Activated T-cell treated with anti-CD3 and anti-CD28 coated beads, Interleukin-2, amount 50 U/mL, for 4 hours (primary cell): Measurements from ENCODE around the gene SAMD4B. TPM values are rescaled to one million over a fixed set of nuclear protein-coding genes. Genes with fewer than 3 reads are reported as not detected.
A peak's percentile ranks its signal among the peaks of the same experiment; 100 is the strongest.

ENCODE experiments used
- ATAC-seq, 2 donors: fragments of 200-7000 bp; cut with Tn5 transposase; one replicate each; pipeline ENCODE4 v1.10.0; 2021
- DNase-seq: peaks from one replicate; pipeline ENCODE4 v3.0.0-alpha.2; 2020
- H3K27me3 Mint-ChIP-seq: one replicate; pipeline ENCODE4 v1.8.0; 2021; ENCODE audit warnings: low read depth, mixed read lengths
- H3K36me3 Mint-ChIP-seq: one replicate; pipeline ENCODE4 v1.8.0; 2022; ENCODE audit warnings: mixed read lengths; ENCODE audit not compliant: insufficient read depth
- H3K4me1 Mint-ChIP-seq: one replicate; pipeline ENCODE4 v1.8.0; 2021; ENCODE audit warnings: low read depth, mixed read lengths
- H3K4me3 Mint-ChIP-seq: one replicate; pipeline ENCODE4 v1.8.0; 2021; ENCODE audit warnings: mild to moderate bottlenecking, moderate library complexity, mixed read lengths
- H3K9me3 Mint-ChIP-seq: one replicate; pipeline ENCODE4 v1.8.0; 2021; ENCODE audit warnings: mixed read lengths
- total RNA-seq, 3 donors: library from RNA; stranded (reverse); gene quantifications; one replicate each; pipeline ENCODE4 v1.2.1, GENCODE V29; 2021

Gene SAMD4B
- total RNA-seq, 3 donors from 2014 or later, result 72.6 to 81.6 (median 81.1) TPM

DNA sequence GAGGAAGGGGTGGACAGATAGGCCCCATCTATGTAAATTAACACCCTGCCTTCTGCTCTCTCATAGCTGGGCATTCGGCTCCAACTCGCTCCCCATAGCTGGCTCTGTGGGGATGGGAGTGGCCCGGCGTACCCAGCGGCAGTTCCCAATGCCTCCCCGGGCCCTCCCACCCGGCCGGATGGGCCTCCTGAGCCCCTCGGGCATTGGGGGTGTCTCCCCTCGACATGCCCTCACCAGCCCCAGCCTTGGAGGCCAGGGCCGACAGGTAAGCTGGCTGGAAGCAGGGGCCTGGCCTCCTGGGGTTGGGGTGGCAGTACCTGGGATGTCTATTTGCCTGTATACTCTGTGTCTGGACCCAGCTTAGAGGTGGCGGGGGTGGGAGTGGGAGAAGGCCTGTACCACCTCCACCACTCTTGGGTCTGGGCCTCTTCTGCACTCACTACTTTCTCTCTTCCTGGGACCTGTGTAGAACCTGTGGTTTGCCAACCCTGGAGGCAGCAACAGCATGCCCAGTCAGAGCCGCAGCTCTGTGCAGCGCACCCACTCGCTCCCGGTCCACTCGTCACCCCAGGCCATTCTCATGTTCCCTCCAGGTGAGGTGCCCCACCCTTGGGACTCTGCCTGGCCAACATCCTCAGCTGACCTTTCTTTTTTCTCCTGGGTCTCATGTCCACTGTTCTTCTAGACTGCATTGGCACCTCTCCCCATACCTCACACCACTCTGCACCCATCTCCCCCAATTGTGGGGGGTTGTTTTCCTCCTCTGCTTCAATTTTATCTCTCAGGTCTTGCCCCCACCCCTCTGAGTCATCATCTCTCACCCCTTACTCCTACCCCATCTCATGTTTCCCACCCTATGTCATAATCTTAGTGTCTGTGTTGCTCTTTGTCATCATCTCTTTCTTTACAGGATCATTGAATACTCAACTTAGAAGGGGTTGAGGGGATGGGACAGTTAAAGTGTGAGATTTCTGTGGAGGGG is 38.6 kb downstream of the SAMD4B start:
- Mint-ChIP-seq H3K36me3 (peaks cover 37% of the 10 kb centered on the region), H3K4me1 (no peaks in the 10 kb centered on the region), H3K4me3 (no peak overlapping the region), H3K27me3 (no peaks in the 10 kb centered on the region), H3K9me3 (no peaks in the 10 kb centered on the region)
- DNase-seq, result no peak
- ATAC-seq, result no peak

DNA sequence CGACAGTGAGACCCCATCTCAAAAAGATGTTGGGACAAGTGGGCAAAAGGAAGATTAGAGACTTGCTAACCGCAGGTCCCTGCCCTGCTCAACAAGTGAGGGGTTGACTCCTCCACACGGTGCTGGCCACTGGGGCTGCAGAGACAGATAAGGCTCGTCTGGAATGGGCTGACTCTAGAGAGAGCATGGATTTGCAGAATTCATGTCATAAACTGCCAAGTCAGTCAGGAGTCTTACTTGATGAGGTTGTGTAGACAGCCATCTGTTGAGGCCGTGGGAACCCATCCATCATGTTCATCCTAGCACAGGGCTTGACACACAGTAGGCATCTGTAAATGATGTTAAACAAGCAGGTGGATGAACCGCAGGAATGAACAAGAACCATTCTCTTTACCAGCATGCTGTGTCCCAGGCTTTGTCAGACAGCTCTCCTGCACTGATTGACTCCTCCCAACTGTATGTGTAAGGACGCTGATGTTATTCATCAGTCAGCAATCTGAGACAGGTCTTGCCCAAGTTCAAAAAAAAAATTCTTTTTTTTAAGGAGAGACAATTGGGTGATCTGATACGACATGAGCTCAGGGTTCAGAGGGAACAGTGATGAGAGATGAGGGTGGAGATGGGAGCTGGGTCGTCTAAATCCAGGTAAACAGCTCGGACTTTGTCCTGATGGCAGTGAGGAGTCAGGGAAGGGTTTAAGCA is 39.8 kb downstream of the SAMD4B start:
- no peaks in the 10 kb centered on the region for H3K27me3 Mint-ChIP-seq
- peaks cover 3% of the 10 kb centered on the region for H3K4me1 Mint-ChIP-seq
- DNase-seq, result no peak
- no peaks in the 10 kb centered on the region for H3K9me3 Mint-ChIP-seq
- H3K36me3 Mint-ChIP-seq, result peaks cover 38% of the 10 kb centered on the region
- no peak overlapping the region for H3K4me3 Mint-ChIP-seq
- no peak for ATAC-seq

DNA sequence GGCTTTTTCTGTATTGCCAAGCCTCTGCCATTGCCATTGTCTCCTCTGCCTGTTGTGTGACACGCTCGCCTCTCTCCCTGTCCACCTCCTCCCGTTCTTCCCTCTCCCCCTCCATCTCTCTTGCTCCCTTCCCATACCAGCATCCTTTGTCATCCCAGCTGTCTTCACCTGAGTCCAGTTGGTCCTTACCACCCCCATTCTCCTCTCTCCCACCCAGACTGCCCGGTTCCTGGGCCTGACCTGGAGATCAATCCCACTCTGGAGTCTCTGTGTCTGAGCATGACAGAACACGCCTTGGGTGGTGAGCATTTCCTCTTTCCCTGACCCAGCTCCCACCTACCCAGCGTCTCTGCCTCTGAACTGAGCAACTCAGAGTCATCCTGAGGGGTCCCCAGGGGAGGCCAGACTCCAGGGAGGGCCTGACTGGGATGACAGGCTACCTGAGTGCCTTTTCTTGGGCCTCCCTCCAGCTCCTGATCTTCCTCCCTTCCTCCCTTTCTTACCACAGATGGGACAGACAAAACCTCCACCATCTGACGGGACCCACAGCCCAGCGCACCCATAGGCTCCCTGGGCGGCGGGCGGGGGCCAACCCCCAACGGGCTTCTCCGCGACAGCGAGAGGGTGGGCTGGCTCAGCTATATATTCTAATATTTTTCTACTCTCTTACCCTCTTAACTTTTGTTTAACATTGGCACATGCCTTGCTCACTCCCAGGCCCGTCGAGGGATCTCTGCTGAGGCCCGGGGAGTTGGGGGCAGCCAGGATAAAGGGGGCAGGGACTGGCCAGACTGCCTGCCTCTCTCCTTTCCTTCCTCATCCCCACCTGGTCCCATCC is 41.0 kb downstream of the SAMD4B start:
- no peak for DNase-seq
- H3K9me3 Mint-ChIP-seq, result no peaks in the 10 kb centered on the region
- H3K4me1 Mint-ChIP-seq, result peaks cover 3% of the 10 kb centered on the region
- no peaks in the 10 kb centered on the region for H3K27me3 Mint-ChIP-seq
- H3K4me3 Mint-ChIP-seq, result no peak overlapping the region
- no peak for ATAC-seq
- peaks cover 33% of the 10 kb centered on the region for H3K36me3 Mint-ChIP-seq

DNA sequence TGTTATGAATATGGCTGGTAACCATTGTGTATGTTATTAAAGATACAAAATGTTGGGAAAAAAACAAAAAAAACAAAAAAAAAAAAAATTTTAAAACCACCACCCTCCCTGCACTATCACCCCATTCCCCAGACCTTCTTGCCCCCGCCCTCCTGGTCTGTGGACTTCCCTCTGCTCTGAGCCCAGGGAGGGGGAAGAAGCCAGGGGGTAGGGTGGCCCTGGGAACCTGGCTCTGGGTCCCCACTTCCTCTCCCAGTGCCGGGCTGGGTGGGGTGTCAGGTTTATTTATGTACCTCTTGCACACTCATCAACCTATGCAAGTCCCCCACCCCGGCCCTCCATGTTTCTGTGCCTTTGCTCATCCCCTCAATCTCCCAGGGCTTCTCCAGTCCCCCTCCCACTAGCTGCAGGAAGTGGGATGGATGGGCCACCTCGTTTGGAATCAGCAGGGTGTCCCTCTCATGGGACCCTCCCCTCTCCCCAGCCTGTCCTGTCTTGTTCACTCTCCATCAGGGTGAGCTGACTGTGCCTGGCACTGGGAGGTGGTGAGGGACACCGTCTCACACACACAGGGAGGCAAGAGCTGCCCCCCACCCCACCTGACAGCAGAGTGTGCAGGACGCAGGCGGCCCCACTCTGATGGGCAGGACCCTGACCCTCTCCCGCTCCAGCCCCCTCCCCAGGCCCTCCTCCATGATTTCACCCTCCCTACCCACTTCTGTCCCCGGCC is 42.8 kb downstream of the SAMD4B start:
- Mint-ChIP-seq H3K27me3 (no peaks in the 10 kb centered on the region), H3K4me1 (peaks cover 10% of the 10 kb centered on the region), H3K4me3 (no peak overlapping the region), H3K36me3 (peaks cover 35% of the 10 kb centered on the region), H3K9me3 (no peaks in the 10 kb centered on the region)
- no peak for ATAC-seq
- no peak for DNase-seq

DNA sequence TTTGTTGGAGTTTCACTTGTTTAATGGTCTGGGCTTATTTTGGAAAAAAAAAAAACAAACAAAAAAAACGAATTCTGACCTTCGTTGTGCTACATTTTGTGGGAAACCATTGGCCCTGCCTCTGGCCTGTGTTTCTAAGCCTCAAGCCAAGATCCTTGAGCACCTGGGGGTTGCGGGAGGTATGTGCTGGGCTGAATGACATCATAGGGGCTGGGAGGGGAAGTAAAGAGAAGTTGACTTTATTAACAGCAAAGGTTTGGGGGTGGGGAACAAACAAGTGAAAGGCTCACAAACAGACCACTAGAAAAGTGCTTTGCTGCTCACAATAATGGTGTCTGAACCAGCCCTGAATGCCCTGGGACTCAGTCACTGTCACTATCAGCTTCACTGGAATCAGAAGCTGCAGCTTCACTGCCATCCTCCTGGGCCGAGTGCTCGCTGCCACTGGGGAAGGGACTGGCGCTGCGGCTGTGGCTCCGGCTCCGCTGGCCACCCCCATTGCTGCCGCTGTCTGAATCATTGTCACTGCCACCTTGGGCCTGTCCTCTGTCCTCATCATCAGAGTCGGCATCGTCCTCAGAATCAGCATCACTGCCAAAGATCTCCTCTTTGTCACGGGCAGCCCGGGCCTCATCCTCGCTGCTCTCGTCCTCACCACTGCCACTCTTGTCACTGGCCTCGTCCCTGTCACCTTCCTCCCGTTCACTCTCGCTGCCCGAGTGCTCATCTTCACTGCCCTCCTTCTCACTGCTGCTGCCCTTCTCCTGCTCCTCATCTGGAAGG is 43.6 kb downstream of the SAMD4B start:
- Mint-ChIP-seq H3K27me3 (no peaks in the 10 kb centered on the region), H3K4me3 (no peak overlapping the region), H3K4me1 (peaks cover 15% of the 10 kb centered on the region), H3K9me3 (no peaks in the 10 kb centered on the region), H3K36me3 (peaks cover 34% of the 10 kb centered on the region)
- DNase-seq, result no peak
- no peak for ATAC-seq

DNA sequence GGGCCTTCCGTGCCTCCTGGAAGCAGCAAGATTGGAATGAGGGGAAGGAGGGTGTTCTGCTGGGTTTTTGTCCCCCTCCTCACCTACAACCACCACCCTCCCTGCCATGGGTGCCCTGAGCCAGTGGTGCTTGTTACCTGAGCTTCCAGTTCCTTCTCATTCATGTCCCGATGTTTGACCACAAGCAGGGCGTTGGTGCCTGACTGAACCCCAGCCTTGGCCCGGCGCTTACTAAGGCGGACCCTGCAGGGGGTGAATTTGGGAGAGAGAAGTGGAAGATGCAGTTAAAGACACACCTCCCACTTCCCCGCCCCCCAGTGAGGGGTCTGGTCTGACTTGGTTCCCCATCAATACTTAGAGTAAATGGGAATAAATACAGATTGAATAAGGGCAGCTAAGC is 44.3 kb downstream of the SAMD4B start:
- no peaks in the 10 kb centered on the region for H3K9me3 Mint-ChIP-seq
- H3K4me1 Mint-ChIP-seq, result peaks cover 21% of the 10 kb centered on the region
- H3K4me3 Mint-ChIP-seq, result no peak overlapping the region
- peaks cover 32% of the 10 kb centered on the region for H3K36me3 Mint-ChIP-seq
- ATAC-seq, result no peak
- H3K27me3 Mint-ChIP-seq, result no peaks in the 10 kb centered on the region
- no peak for DNase-seq

DNA sequence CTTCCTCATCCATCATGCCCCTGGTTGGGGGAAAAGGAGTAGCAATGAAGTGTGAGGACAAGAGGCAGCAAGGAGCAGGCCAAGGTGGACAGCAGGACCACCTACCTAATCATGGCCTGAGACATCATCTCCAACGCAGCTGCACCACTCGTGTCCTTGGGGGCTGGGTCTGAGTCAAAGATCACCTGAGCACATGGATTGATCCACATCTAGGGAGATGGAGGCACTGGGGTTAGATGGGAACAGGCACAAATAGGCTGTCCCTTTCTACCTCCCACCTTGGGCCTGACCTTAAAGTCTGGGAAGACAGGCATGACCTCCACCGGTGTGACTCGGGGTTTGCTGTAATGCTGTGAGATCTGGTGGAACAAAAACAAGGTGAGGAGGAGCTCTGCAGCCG is 46.4 kb downstream of the SAMD4B start:
- no peak for DNase-seq
- Mint-ChIP-seq H3K9me3 (no peaks in the 10 kb centered on the region), H3K4me3 (no peak overlapping the region), H3K27me3 (no peaks in the 10 kb centered on the region), H3K4me1 (peaks cover 30% of the 10 kb centered on the region), H3K36me3 (peaks cover 34% of the 10 kb centered on the region)
- ATAC-seq, result no peak

DNA sequence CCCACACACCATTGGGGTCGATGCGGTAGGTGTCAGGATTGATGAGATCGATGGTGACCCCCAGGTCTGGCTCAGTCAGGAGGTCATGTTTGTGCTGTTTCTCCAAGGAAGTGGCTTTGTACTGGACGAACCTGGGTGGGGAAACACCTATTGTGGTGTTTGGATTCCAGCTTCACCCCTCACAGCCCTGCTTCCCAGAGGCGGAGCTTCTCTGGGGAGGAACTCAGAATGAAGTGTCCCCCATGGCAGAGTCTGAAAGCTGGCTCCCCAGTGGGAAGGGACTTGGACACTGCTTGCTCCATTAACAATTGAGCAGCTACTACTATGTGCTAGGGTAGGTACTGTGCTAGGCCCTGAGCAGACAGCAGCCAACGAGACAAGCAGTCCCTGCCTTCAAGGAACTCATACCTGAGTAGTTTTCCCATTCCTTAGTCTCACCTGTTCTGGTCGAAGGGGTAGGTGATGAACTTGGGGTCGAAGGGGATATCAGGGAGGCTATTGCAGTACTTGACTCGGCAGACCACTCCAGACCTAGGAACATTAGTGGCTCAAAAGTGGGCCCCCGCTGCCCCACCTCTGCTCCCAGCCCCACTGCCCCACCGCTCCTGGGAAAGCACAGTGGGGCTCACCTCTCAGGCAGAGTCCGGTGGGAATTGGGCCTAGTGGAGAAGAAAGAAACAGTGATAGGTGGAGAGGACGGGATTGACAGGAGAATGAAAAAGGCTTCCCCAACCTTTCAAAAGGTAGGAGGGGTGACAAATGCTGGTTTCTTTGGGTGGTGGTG is 47.6 kb downstream of the SAMD4B start:
- Mint-ChIP-seq H3K36me3 (peaks cover 38% of the 10 kb centered on the region), H3K4me3 (peak overlapping the region; percentile 99), H3K9me3 (no peaks in the 10 kb centered on the region), H3K4me1 (peaks cover 35% of the 10 kb centered on the region), H3K27me3 (no peaks in the 10 kb centered on the region)
- ATAC-seq (no peak), DNase-seq (no peak)

DNA sequence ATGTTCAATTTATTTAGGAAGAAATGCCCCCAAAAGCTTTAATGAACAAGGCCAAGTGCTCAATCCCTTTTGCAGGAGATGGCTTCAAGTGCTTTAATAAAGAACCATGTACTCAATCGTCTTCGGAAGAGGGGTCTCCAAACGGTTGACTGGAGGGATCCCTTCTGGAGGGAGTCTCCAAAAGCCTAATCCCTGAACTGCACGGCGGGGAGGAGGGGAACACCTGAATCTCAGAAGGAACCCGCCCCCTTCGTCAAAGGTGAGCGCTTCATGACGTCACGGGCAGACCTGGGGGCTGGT is 48.2 kb downstream of the SAMD4B start:
- Mint-ChIP-seq H3K4me3 (peak overlapping the region; percentile 99), H3K36me3 (peaks cover 38% of the 10 kb centered on the region), H3K4me1 (peaks cover 37% of the 10 kb centered on the region), H3K9me3 (no peaks in the 10 kb centered on the region), H3K27me3 (no peaks in the 10 kb centered on the region)
- no peak for ATAC-seq
- peak; percentile 81 for DNase-seq

DNA sequence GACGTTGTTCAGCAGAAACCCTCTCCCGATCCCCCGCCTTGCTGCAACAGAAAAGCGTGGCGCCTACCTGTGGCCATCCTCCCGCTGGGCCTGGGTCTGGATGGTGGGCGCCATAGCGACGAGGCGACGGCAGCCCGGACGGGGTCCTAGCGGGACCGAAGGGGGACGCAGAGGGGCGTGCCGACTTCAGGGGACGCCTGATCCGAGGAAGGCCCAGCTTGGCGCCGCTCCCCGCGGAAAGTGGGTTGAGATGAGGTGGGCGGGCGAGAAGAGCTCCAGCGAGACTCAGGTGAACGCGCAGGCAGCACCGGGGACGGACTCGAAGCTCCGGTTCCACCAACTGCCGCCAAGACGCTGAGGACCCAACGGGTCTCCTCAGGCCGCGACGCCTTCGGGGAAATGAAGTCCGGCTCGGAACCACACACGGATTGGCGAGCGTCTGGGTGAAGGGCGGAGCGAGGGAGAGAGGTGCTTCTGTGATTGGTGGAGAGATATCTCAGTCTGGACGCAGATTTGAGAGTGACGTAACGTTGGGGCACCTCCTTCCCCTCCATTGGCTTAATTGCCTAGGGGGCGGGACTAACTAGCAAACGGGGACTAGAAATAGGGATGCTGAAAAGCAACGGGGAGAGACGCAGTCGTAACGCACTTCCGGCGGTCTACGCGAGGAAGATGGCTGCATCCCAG is 48.7 kb downstream of the SAMD4B start, which contains the start of the genes MED29 and PAF1:
Gene MED29 (plus strand): TSS at position 628 of the 687 bp plus-strand sequence. CDS start 45 bp downstream, at position 673.
Gene PAF1 (minus strand): TSS at position 356 of the 687 bp plus-strand sequence. CDS start 242 bp downstream, at position 114.
- ATAC-seq, result peak; percentile 96
- no peaks in the 10 kb centered on the region for H3K9me3 Mint-ChIP-seq
- DNase-seq, result peak; percentile 93
- peaks cover 36% of the 10 kb centered on the region for H3K36me3 Mint-ChIP-seq
- no peaks in the 10 kb centered on the region for H3K27me3 Mint-ChIP-seq
- H3K4me1 Mint-ChIP-seq, result peaks cover 37% of the 10 kb centered on the region
- H3K4me3 Mint-ChIP-seq, result peak within 1 kb of the TSS; percentile 99

DNA sequence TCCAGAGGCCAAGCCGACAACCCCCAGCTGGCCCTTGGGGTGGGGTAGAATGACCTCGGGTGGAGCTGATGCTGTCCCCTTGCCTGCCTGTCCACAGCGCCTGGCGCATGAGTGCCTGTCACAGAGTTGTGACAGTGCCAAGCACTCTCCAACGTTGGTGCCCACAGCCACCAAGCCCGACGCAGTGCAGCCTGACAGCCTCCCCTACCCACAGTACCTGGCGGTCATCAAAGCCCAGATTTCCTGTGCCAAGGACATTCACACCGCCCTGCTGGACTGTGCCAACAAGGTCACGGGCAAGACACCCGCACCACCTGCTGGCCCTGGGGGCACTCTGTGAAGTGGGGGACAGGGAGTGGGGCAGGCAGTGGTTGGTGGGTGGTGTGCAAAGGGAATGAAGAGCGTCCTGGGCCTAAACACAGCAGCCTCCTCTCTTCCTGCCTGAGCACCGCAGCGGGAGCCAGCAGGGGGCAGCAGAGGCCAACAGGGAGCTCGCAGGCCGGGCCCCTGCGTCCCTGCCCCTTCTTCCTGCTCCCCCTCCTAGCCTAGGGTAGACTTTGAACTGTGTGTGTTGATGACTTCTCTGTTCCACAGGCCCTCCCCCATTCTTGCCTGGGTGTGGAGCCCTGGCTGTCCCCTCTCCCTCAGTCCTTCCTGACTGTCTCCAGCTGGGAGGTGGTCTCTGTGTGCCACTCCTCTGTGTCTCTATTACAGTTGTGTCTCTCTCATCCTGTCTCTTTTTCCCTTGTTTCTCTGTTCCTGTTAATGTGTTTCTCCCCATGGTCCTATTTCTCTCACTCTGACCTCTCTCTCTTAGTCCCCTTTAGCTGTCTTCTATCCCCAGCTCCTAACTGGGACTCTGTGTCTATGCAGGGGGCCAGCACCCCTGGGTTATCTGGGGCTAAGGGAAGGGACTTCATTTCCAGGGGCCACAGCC is 55.4 kb downstream of the SAMD4B start:
- peak overlapping the region; percentile 64 for H3K4me3 Mint-ChIP-seq
- ATAC-seq (peak; percentile 55 to 56), DNase-seq (peak; percentile 96)
- H3K9me3 Mint-ChIP-seq, result no peaks in the 10 kb centered on the region
- no peaks in the 10 kb centered on the region for H3K27me3 Mint-ChIP-seq
- peaks cover 18% of the 10 kb centered on the region for H3K36me3 Mint-ChIP-seq
- H3K4me1 Mint-ChIP-seq, result peaks cover 63% of the 10 kb centered on the region
